GM19438 (cell line): ENCODE data around the gene DAZAP2.

Experiments
- ATAC-seq: cut with Tn5 transposase; IDR thresholded peaks from one replicate; pipeline ENCODE4 v1.9.1; 2021; ENCODE audit warnings: low read depth; ENCODE audit not compliant: unreplicated experiment

DAZAP2 gene, protein sequence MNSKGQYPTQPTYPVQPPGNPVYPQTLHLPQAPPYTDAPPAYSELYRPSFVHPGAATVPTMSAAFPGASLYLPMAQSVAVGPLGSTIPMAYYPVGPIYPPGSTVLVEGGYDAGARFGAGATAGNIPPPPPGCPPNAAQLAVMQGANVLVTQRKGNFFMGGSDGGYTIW

DNA sequence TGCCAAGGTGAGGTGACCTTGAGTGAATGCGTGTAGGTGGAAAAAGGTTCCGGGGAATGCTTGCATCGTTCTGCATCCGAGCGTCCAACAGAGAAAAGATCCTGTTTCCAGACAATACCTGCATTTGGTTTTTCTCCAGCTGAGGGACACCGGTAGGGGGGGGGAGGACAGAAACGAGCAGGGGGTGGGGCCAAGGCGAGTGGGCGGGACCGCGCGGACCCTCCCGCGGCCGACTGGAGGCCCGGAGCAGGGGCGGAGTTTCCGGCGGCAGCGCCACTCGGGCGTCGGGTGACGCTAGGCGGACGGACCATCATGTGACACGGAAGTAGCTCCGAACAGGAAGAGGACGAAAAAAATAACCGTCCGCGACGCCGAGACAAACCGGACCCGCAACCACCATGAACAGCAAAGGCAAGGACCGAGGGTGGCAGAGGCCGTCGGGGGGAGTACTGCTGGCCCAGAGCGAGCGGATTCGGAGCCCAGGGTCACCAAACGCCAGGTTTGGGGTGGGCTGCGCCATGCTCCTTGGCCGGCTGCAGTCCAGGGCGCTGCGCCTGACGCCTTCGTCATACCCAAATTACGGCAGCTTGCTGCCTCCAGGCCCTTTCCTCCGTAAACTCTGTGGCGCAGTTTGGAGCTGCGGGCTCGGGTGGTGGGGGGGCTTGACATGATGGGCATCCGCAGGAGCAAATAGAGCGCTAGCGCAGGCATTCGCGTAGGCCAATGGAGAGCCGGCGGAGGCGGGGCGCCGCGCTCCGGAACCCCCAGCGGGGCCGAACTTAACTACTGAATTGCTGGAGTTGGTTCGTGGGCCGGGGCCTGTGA lies at the start of gene DAZAP2:
TSS of gene DAZAP2 (plus strand) at position 317 of the 825 bp plus-strand sequence. CDS start at position 399, 82 bp downstream.
- ATAC-seq: peak; percentile 93

DNA sequence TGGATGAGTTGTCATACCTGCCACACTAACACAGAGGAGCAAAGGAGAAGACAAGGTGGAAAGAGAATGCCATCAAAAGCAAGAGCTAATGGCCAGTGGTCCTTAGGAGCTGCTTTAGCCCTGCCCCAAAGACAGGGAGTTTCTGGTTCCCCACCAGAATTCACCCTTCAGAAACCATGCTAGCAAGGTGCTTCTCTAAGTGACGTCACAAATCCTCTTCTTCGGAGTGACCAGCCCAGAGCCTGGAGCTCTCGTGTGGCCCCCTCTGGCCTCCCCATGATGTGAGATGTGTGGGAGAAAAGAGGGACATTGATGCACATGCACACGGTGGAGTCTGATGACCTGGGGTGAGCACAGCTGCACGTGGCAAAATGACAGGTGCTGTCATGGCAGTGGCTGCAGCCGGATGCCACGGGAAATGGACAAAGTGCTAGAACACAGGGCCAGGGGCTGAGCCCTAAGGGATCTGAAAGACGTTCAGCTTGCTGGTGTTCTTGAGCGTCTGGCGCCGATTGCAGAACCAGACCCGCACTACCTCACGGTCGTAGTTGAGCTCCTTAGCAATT lies 48.8 kb upstream of the DAZAP2 start:
- no peak for ATAC-seq

DNA sequence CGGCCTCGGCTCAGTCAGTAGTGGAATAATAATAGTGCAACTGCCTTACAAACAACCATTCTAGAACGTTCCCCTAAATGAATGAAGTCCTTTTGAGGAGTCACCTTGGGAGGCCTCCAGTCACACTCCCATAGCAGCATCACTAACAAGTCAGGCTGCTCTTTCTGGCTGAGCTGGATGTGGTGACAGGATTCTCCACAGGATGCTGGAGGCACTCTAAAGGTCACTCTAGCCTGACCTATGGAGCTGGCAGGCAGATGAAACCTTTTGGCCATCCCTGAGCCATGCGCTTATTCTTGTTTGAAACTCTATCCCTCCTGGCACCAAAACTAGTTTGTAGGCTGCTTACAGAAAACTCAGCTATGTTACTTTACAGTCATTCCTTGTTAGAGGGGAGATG lies 47.8 kb upstream of the DAZAP2 start:
- no peak for ATAC-seq

DNA sequence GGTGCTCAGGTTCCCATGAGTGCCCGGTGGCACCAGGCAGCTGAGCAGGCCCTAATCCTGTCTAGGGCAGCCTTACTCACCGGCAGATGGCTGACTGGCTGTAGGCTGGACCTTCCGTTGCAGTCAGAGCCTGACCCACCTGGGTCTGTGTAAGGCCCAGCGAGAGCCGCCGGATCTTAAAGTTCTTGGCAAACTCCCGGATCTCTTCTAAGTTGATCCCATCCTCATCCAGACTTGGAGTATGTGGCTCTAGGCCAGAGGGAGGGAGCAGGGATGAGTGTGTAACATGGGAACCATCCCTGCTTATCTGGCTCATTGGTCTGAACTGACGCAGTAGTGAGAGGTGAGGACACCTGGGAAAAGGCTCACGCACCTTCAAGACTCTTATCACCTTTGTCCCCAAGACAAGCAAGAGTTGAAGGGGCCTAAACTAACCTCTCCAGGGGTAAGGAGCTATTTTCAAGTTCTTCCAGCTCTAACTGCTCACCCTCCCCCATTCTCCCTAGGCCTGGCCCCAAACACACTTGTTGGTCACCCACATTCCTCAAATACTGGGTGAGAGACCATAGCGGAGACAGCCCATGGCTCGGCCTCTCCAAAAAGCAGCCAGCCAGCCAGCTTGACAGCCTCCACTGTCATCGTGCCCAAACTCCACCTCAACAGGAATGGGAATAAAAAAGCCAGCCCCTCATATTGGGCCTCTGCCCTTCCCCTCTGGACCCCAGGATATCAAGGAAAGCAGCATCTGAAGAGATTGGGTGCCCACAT lies 46.9 kb upstream of the DAZAP2 start:
- no peak for ATAC-seq

DNA sequence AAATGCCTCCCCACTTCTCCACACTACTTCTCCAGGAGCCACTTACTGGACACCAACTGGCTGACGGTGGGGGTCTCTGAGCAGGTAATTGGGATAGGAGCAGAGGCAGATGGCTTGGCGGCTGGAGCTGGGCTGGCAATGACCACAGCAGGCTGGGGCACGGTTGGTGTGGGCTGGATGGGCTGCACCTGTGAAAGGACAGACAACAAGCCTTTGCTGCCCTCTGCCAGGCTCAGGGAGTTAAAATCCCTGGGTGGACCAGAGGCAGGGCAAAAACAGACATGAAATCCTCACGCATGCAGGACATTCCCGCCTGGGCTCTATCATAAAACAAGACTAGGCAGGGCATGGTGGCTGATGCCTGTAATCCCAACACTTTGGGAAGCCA lies 46.3 kb upstream of the DAZAP2 start:
- no peak for ATAC-seq

DNA sequence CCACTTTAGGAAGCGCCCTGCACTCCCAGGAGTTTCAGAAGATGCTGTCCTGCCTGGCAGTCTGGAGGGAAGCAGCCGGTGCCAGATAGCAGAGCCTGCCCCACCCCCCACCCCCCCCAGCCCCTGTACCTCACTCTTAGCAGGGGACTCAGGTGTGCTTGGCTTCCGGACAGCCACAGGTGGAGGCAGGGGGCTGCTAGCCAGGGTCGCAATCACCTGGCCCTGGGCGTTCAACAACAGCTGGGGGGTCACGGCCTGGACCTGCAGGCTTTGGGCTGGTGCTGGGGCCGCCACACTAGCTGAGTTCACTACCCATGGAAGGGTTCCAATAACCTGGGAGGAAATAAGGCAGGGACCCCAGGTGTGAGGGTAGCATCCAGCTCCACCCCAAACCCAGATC lies 42.8 kb upstream of the DAZAP2 start:
- ATAC-seq: no peak

DNA sequence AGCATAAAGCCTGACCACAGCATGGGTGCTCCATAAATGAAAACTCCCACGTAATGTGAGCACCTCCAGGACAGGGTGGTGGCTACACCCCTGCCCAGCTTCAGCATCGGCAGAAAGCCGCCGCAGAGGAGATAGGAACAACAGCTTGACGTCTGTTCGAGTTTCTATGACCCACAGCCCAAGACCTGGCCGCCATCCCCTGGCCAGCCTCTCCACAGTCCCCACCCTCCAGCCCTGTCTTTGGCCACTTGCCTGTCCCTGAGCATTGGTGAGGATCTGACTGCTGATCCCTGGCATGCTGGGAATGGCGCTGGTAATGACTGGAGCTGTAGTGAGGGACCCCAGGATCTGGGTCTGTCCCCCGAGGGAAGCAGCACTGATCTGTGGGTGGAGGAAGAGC lies 42.1 kb upstream of the DAZAP2 start:
- ATAC-seq: no peak

DNA sequence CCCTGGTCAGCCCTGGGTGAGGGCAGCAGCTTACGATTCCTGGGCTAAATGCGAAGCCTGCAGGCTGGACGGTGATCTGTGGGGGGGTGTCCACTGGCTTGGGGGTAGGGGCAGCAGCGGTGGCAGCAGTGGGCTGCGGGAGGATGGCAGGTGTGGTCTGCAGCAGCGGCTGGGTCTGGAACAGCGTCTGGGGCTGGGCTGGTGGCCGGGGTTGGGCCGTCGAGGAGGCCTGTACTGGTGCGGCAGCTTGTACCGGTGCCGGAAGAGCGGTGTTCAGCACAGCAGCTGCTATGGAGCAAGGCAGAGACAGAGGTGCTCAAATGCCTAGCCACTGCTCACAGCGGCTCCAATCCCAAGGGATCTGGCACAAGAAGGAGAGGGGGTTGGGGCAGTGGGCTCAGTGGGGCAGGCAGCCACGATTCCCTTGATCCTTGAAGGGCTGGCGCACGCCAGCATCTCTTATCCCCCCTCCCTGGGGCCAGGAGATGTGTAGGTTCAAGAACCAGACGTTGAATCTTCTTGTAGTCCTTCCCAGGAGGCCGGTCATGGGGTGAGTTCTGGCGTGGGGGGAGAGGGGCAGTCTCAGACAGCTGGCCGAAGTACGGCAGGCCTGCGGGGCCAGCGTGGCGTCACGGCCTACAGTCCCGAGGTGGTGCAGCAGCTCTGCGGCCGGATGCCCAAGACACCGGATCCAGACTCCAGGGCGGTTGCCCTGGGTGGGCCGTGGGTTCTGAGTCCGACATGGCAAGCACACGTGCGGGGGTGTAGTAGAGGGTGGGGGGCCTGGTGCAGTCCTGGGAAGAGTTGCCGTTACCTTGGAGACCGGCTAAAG lies 40.7 kb upstream of the DAZAP2 start:
- ATAC-seq: no peak

DNA sequence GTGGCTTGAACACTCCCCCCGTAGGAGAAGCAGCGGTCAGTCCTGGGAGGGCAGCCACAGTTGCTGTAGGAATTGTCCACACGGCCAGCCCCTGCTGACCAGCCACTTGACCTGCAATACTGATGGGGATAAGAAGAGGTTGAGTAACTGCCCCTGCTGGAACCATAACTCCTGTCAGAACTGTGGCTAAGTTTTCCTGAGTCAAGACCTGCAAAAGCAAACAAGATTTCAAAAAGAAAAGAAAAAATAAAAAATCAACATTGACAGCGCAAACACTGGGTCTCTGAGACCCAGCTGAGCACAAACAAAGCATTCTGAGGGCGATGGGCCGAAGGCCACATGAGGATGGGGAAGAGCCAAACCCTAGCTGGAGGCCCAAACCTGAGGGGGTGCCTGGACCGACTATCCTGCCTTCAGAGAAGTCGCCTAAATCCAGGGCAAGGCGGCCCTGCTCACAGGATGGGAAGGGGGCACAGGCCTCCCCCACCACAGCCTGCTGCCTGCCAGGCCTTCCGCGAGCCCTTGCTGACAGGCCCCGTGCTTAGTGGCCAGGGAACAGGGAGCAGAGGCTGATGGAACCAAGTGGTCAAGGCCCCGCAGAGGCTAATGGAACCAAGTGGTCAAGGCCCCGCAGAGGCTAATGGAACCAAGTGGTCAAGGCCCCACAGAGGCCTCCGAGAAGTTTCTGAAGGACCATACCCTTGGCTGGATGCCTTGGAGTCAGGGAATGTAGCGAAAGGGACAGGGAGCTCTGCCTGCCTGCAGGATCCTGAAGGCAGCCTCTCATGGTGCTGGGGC lies 39.9 kb upstream of the DAZAP2 start:
- ATAC-seq: no peak

DNA sequence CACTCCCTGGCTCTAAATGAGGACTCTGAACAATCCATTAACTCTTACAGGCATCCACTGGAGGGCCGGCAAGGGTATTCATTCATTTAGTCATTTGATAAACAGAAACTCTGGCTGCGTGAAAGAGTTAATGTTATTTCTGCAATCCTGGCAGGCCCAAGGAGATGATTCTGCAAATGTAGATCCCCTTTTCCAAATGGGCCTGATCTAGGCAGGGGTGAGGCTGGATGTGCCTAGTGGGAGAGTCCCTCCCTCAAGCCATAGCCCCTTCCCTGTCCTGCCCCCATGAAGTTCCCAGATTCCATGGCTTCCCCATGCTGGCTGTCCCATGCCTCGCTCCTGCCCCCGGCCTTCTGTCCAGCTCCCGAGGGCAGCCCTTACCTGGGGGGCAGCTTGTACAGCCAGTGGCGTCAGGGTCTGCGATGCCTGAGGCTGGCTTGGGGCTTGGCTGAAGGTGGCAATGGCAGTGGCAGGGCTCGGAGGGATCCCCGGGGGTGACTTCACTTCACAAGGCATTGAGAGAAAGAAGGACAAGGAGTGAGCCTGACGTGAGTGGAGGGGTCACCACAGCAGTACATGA lies 39.2 kb upstream of the DAZAP2 start:
- ATAC-seq: no peak

DNA sequence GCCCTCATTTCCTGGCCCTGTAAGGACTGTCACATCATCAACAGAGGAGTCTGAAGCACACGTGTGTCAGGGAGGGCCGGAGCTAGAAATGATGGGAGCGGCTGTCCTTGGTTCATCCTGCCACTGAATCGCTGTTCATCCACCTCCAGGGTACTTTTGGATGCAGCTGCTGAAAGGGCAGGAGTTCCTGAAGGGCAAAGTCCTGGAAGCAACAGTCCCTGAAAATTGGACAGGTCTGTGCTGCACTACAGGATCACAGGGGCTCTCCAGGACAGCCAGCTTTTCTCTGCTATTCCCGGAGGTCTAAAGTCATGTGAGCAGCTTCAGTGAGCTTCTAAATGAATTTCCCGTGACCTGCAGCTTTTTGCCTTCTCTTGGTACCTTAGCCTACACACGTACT lies 38.5 kb upstream of the DAZAP2 start:
- ATAC-seq: no peak

DNA sequence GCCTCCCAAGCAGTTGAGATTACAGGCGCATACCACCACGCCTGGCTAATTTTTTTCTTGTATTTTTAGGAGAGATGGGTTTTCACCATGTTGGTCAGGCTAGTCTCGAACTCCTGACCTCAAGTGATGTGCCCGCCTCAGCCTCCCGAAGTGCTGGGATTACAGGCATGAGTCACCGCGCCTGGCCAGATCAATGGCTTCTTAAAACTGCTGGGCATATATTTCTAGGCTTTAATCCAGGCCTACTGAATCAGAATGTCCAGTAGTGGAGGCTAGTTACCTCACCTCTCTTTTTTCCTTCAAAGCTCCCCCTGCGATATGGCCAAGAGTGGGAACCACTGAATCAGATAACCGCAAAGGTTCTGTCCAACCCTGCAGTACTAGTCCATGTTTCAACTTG lies 37.8 kb upstream of the DAZAP2 start:
- no peak for ATAC-seq

DNA sequence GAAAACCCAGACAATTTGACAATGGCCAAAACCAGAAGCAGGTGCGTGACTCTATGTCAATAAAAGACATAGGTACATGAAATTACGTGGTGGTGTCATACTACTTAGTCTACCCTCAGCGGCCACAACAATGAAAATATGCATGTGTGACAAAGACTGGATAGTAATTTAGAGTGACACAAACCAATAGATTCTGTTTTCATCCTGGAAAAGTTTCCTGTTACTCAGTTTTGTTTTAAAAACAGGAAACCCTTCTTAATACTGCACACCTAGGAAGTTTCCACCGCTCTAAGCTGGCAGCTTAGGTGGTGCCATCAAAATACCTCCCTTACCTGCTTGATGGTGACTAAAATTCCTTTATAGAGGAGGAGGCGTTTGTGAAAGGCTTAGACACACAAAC lies 35.9 kb upstream of the DAZAP2 start:
- no peak for ATAC-seq

DNA sequence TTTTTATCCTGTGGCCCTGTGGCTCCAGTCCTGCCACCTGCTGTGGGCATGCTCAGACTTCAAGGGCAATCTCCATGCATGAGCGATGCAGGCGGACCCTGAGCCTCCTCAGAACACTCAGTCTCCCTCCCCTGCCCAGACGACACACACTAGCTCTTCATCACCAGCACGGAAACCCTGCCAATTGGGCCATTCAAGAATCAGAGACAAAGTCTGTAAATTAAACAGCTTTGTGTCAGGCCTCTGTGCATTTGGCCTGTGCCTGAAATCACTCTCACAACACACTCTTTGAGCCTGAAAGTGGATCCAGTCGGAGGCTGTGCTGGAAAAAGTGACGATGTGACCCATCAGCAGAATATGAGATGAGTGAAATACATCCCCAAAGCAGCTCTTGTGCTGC lies 33.3 kb upstream of the DAZAP2 start:
- ATAC-seq: no peak

DNA sequence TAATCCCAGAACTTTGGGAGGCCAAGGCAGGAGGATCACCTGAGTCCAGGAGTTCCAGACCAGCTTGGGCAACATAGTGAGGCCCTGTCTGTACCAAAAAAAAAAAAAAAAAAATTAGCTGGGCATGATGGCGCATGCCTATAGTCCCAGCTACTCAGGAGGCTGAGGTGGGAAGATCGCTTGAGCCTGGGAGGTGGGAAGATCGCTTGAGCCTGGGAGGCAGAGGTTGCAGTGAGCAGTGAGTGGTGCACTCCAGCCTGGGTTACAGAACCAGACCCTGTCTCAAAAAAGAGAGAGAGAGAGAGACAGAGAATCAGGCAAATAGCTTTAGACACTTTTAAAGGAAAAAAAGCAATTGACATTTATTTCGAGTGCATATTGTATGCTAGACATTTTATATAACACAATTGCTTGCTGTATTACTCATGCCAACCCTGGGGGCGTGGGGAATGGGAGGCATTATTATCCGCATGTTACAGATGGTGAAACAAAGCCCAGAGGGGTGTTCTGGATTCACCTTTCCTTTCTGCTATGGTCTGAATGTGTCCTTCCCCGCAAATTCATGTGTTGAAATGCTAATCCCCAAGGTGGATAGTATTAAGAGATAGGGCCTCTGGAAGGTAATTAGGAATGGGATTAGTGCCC lies 30.5 kb upstream of the DAZAP2 start:
- no peak for ATAC-seq

DNA sequence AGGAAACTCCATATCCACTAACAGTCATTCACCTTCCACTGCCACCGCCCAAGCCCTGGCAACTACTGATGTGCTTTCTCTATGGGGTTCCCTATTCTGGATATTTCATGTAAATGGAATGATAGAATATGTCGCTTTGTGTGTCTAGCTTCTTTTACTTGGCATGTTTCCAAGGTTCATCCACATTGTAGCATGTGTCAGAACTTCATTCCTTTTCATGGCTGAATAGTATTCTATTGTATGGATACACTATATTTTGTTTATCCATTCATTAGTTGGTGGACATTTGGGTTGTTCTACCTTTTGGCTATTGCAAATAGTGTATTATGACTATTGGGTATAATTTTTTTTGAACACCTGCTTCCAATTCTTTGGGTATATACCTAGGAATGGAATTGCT lies 29.4 kb upstream of the DAZAP2 start:
- ATAC-seq: no peak

DNA sequence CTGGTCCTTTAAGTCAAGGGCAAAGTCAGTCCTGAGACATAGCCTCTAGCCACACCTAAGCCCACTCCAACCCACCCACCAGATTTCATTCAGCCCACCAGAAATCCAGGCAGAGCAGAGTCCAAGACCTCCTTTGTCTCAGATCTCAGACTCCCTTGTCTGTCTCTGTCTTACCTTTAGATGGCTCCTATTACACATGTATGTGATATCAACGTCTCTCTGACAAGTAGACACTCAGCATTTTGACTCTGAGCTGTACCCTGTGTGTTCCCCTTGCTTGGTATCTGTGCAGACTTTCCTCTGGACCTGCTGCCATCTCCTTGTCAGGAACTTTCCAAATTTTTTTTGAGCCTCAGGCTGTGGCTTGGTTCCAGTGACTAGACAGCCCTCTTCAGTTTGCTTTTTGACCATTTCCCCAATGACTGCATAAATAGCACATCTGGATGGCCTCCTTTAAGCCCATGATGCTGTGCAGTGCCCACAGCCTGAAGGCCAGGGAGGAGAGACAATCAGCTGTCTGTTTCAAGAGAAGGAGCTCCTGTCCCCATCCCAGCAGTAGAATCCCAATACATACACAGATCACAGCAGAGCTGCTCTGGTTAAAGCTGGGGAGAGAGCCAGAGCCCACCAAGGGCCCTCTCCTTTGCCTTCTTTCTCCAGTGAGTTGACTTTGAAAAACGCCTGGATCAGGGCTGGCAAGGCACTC lies 27.8 kb upstream of the DAZAP2 start:
- ATAC-seq: no peak

DNA sequence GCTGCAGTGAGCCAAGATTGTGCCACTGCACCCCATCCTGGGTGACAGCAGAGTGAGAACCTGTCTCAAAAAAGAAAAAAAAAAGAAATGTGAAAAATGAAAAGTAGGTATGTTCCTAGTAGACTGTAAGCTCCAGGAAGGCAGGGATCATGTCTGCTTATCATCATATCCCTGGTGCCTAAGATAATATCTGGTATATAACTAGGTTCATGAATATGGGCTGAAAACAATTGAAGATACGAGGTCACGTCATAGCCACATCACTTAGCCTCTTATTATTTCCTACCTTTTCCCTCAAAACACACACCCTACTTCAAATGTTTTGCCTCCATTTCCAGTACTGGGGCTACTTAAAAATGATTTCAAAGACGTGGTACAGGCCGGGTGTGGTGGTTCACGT lies 23.7 kb upstream of the DAZAP2 start:
- no peak for ATAC-seq
